A549 (cell line): ENCODE data around the gene AMMECR1. TPM values are rescaled to one million over a fixed set of nuclear protein-coding genes. Genes with fewer than 3 reads are reported as not detected.
A peak's percentile ranks its signal among the peaks of the same experiment; 100 is the strongest.

Experiments used
- ATAC-seq, 2 experiments: fragments of 200-7000 bp in 1 of 2; fragments of >200 bp in 1 of 2; cut with Nextera tagmentation in 1 of 2; cut with Tn5 transposase in 1 of 2; 3 replicates each; pipeline versions ENCODE4 v1.8.0 to v1.9.1; 2018 to 2020; ENCODE audit warnings: mild to moderate bottlenecking in 1 of 2, moderate library complexity in 1 of 2
- CTCF ChIA-PET: fragments of 300-600 bp; sonication (Branson Sonifier 250); formaldehyde crosslinking; extraction: SDS; loops from one replicate; lab custom pipeline; 2021; ENCODE audit warnings: antibody characterized with exemption, inconsistent platforms; lab: Yijun Ruan, JAX
- POLR2A ChIA-PET: fragments of 350-600 bp; formaldehyde crosslinking; extraction: SDS; loops from one replicate; lab custom pipeline; 2021; ENCODE audit warnings: antibody characterized with exemption, inconsistent platforms; lab: Yijun Ruan, JAX
- DNase-seq, 2 experiments: peaks; one replicate each; pipeline versions ENCODE4 v3.0.0 to v3.0.0-alpha.2; 2011 to 2016; ENCODE audit warnings: low read depth in 1 of 2, low spot score in 1 of 2
- FAIRE-seq: peaks from 2 replicates; lab custom pipeline; 2011; peaks lifted over from hg19 to GRCh38; lab: Jason Lieb, UNC
- H3K27ac ChIP-seq, 2 experiments: fragments of >200 bp; sonication (Bioruptor Twin); formaldehyde crosslinking; 3 replicates each; pipeline ENCODE4 v1.5.1; 2016 to 2017
- H3K4me1 ChIP-seq: fragments of >200 bp; sonication (Bioruptor Twin); formaldehyde crosslinking; 3 replicates; pipeline ENCODE4 v1.6.1; 2016
- H3K4me2 ChIP-seq: fragments of >200 bp; sonication (Bioruptor Twin); formaldehyde crosslinking; 3 replicates; pipeline ENCODE4 v1.6.1; 2016
- H3K4me3 ChIP-seq: fragments of >200 bp; sonication (Bioruptor Twin); formaldehyde crosslinking; 3 replicates; pipeline ENCODE4 v1.5.1; 2016
- H3K9me3 ChIP-seq: fragments of >200 bp; sonication (Bioruptor Twin); formaldehyde crosslinking; 3 replicates; pipeline ENCODE4 v1.6.1; 2016
- BHLHE40 ChIP-seq: IDR thresholded peaks from 2 replicates; pipeline ENCODE4 v1.6.1; 2012; ENCODE audit warnings: low read depth, low read length, inconsistent platforms
- CBX8 ChIP-seq: fragments of 200-600 bp; sonication (generic); IDR thresholded peaks from 2 replicates; pipeline ENCODE4 v1.6.1; 2016
- CEBPB ChIP-seq, 2 experiments: fragments of >200 bp in 1 of 2; sonication (Bioruptor Twin) in 1 of 2; formaldehyde crosslinking in 1 of 2; IDR thresholded peaks; 2 replicates each; pipeline ENCODE4 v1.6.1; 2012 to 2016
- EHF ChIP-seq: fragments of 250-450 bp; sonication (Bioruptor Pico); IDR thresholded peaks from 2 replicates; pipeline ENCODE4 v1.5.0; 2020; ENCODE audit warnings: mild to moderate bottlenecking
- EHMT2 ChIP-seq: fragments of 200-600 bp; sonication (generic); IDR thresholded peaks from 2 replicates; pipeline ENCODE4 v1.6.1; 2016; ENCODE audit warnings: antibody characterized with exemption, low read depth, mild to moderate bottlenecking, moderate library complexity
- ELK1 ChIP-seq: fragments of 150-350 bp; IDR thresholded peaks from 2 replicates; pipeline ENCODE4 v1.6.1; 2014; ENCODE audit warnings: low read depth, mild to moderate bottlenecking, low read length
- EP300 ChIP-seq, 2 experiments: fragments of >200 bp; sonication (Bioruptor Twin); formaldehyde crosslinking; IDR thresholded peaks; 2 replicates in 1 of 2; 3 replicates in 1 of 2; pipeline ENCODE4 v1.6.1; 2016 to 2017
- GATA3 ChIP-seq: IDR thresholded peaks from 2 replicates; pipeline ENCODE4 v1.6.1; 2012; ENCODE audit warnings: borderline replicate concordance
- HMGXB4 ChIP-seq: fragments of 250-450 bp; sonication (Bioruptor Pico); IDR thresholded peaks from 2 replicates; pipeline ENCODE4 v1.5.0; 2021; ENCODE audit warnings: mild to moderate bottlenecking, moderate library complexity, borderline replicate concordance
- JUN ChIP-seq, 2 experiments: fragments of >200 bp; sonication (Bioruptor Twin); formaldehyde crosslinking; IDR thresholded peaks; 2 replicates in 1 of 2; 3 replicates in 1 of 2; pipeline ENCODE4 v1.6.1; 2016 to 2017
- KDM1A ChIP-seq: fragments of 200-600 bp; sonication (generic); IDR thresholded peaks from 2 replicates; pipeline ENCODE4 v1.6.1; 2016; ENCODE audit warnings: low read depth, mild to moderate bottlenecking
- KDM5A ChIP-seq: fragments of 200-600 bp; sonication (generic); IDR thresholded peaks from 2 replicates; pipeline ENCODE4 v1.6.1; 2016; ENCODE audit warnings: antibody characterized with exemption, mild to moderate bottlenecking
- MAZ ChIP-seq: fragments of 150-350 bp; IDR thresholded peaks from 2 replicates; pipeline ENCODE4 v1.6.1; 2014; ENCODE audit warnings: antibody characterized with exemption, low read depth, low read length, borderline replicate concordance
- NPAS2 ChIP-seq: fragments of 250-450 bp; sonication (Bioruptor Pico); IDR thresholded peaks from 2 replicates; pipeline ENCODE4 v1.8.0; 2022; ENCODE audit warnings: mild to moderate bottlenecking, moderate library complexity, borderline replicate concordance
- NR3C1 ChIP-seq: fragments of >200 bp; sonication (Bioruptor Twin); formaldehyde crosslinking; IDR thresholded peaks from 3 replicates; pipeline ENCODE4 v1.6.1; 2017
- PBX3 ChIP-seq: IDR thresholded peaks from 2 replicates; pipeline ENCODE4 v1.6.1; 2012
- PHF8 ChIP-seq: fragments of 200-600 bp; sonication (generic); IDR thresholded peaks from 2 replicates; pipeline ENCODE4 v1.6.1; 2016; ENCODE audit warnings: low read depth, mild to moderate bottlenecking, antibody characterized with exemption, moderate library complexity, borderline replicate concordance
- RAD21 ChIP-seq, 2 experiments: fragments of >200 bp in 1 of 2; sonication (Bioruptor Twin) in 1 of 2; formaldehyde crosslinking in 1 of 2; IDR thresholded peaks in 1 of 2; conservative IDR thresholded peaks in 1 of 2; 2 replicates in 1 of 2; 3 replicates in 1 of 2; pipeline ENCODE4 v1.6.1; 2012 to 2018; ENCODE audit warnings: inconsistent platforms in 1 of 2
- RARB ChIP-seq: fragments of 250-450 bp; sonication (Bioruptor Pico); IDR thresholded peaks from 2 replicates; pipeline ENCODE4 v1.8.0; 2021; ENCODE audit warnings: mild to moderate bottlenecking, moderate library complexity
- RCOR1 ChIP-seq: fragments of 150-350 bp; IDR thresholded peaks from 2 replicates; pipeline ENCODE4 v1.6.1; 2014; ENCODE audit warnings: antibody characterized with exemption, low read length, low read depth
- RFX5 ChIP-seq: fragments of 450-650 bp; IDR thresholded peaks from 2 replicates; pipeline ENCODE4 v1.7.1; 2014; ENCODE audit warnings: antibody characterized with exemption, mild to moderate bottlenecking, moderate library complexity
- RNF2 ChIP-seq: fragments of 200-600 bp; sonication (generic); IDR thresholded peaks from 2 replicates; pipeline ENCODE4 v1.6.1; 2016; ENCODE audit warnings: low read depth, mild to moderate bottlenecking, antibody characterized with exemption, moderate library complexity, borderline replicate concordance
- SMC3 ChIP-seq: fragments of >200 bp; sonication (Bioruptor Twin); formaldehyde crosslinking; IDR thresholded peaks from 3 replicates; pipeline ENCODE4 v1.6.1; 2018; ENCODE audit warnings: inconsistent platforms
- SREBF2 ChIP-seq: fragments of 450-650 bp; IDR thresholded peaks from 2 replicates; pipeline ENCODE4 v1.6.1; 2014; ENCODE audit warnings: mild to moderate bottlenecking, moderate library complexity
- TFCP2L1 ChIP-seq: fragments of 250-450 bp; sonication (Bioruptor Pico); IDR thresholded peaks from 2 replicates; pipeline ENCODE4 v1.5.0; 2021; ENCODE audit warnings: mild to moderate bottlenecking
- ZFP36 ChIP-seq: fragments of 450-650 bp; IDR thresholded peaks from 2 replicates; pipeline ENCODE4 v1.6.1; 2014; ENCODE audit warnings: borderline replicate concordance; ENCODE audit not compliant: partially characterized antibody
- ZSCAN20 ChIP-seq: fragments of 250-450 bp; sonication (Bioruptor Pico); IDR thresholded peaks from 2 replicates; pipeline ENCODE4 v1.8.0; 2022; ENCODE audit warnings: mild to moderate bottlenecking, moderate library complexity
- WGBS: methylation state at CpG from one replicate; pipeline ENCODE4 v1.1.6; 2017; ENCODE audit errors: missing lambda C conversion rate; 5-methylcytosine and 5-hydroxymethylcytosine counted together
- polyA plus RNA-seq, 4 experiments: library from polyadenylated mRNA; depleted of rRNA in 3 of 4; stranded (reverse); fragments of >200 nt; fragmentation: RNase III in 1 of 4; extraction: RNeasy Plus Mini Kit Qiagen cat#74134 plus additional on column Dnase treatment in 1 of 4; gene quantifications; 2 replicates in 3 of 4; 3 replicates in 1 of 4; pipeline ENCODE4 v1.2.3, GENCODE V29; 2011 to 2017

The AMMECR1 gene
- polyA plus RNA-seq, 2 of the 4 experiments (the other 2 are of a cell fraction): 7.9 to 13.7 TPM

GRCh38 chrX:110257889-110258288, 60.0 kb downstream of the AMMECR1 start:
- Histone ChIP-seq H3K27ac (no peak overlapping the region), H3K4me1 (peaks cover 7% of the 10 kb centered on the region; the same call in 1 of the 3 replicates), H3K4me2 (no peak overlapping the region), H3K9me3 (no peaks in the 10 kb centered on the region), H3K4me3 (no peak overlapping the region)
- ChIA-PET CTCF (no interaction called here), POLR2A (no interaction called here)
- TF ChIP-seq RFX5 (no peak), SMC3 (no peak), PBX3 (no peak), CEBPB (IDR thresholded peaks at IDR 0.05) (no peak), HMGXB4 (CRISPR knock-in tag) (no peak), MAZ (no peak), JUN (IDR thresholded peaks at IDR 0.05) (no peak), EHMT2 (no peak), RNF2 (no peak), ZSCAN20 (CRISPR knock-in tag) (no peak), EP300 (IDR thresholded peaks at IDR 0.05) (no peak), KDM1A (no peak), RAD21 (conservative IDR thresholded peaks at IDR 0.05 in 1 of 2, IDR thresholded peaks at IDR 0.05 in 1 of 2) (no peak), NR3C1 (no peak), SREBF2 (no peak), NPAS2 (CRISPR knock-in tag) (no peak), PHF8 (no peak), GATA3 (no peak), TFCP2L1 (no peak), EHF (no peak)
- FAIRE-seq (peak; percentile 99), DNase-seq (no peak), ATAC-seq (no peak)
- 62% methylated on average over 1 of the region's 1 CpG for WGBS

GRCh38 chrX:110252711-110253110, 65.2 kb downstream of the AMMECR1 start:
- no peaks in the 10 kb centered on the region for H3K9me3 ChIP-seq
- no peak for ATAC-seq
- peak; percentile 83 for FAIRE-seq
- H3K4me1 ChIP-seq: no peaks in the 10 kb centered on the region
- ChIA-PET POLR2A (no interaction called here), CTCF (interaction anchor here (0.7 kb wide), 1 partner anchor 13 kb away, joined by 4 read pairs; no protein-coding TSS in a partner anchor)
- no peak overlapping the region for H3K27ac ChIP-seq
- no peak overlapping the region for H3K4me3 ChIP-seq
- WGBS: 94% methylated on average over 7 of the region's 7 CpGs
- H3K4me2 ChIP-seq: no peak overlapping the region
- DNase-seq: no peak
- TF ChIP-seq GATA3 (no peak), ELK1 (no peak), EP300 (IDR thresholded peaks at IDR 0.05) (no peak), RARB (no peak), RCOR1 (no peak), CBX8 (no peak), ZFP36 (no peak), NR3C1 (no peak), MAZ (no peak), KDM5A (no peak), BHLHE40 (no peak), TFCP2L1 (no peak)
